Measurements from ENCODE around the gene NGFR. TPM values are rescaled to one million over a fixed set of nuclear protein-coding genes. Genes with fewer than 3 reads are reported as not detected.
A peak's percentile ranks its signal among the peaks of the same experiment; 100 is the strongest.

The NGFR gene
- total RNA-seq, 4 donors from 2014 or later: 3.3 to 19.8 (median 8.2) TPM

DNA sequence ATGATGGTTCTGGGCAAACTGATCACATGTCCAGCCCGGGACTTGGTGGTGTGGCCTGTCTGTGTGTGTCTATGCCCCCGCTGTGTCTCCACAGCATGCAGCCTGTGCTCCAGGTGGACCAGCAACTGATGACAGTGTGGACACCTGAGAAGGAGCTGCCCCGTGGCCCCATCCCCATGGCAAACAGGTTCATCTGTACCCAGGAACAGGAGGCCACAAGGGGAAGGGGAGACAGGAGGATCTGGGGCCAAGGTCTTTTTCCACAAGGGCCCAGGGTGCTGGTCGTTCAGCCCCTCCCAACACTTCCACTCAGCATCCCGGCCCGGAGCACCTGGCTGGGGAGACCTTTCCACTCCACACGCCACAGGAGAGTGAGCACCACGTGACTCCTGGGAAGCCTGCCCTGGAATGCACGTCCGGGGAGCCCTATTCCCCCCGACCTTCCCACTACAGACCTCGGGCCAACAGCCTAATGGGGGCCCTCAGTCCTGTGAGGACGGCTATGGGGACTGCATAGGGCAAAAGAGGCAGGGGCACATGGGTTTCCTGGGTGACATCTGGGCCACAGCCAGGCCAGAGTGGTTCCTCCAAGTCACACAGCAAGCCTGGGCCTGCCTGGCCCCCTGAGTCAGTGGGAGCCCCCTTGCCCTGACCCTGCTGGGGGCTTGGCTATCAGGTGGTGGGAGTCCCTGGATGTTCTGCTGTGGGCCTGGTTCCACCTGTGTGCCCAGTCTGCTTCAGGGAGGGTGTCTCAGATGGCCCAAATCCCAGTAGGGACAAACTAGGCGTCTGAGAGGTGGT lies 59.8 kb downstream of the NGFR start:
- Histone ChIP-seq H3K27me3 (no peaks in the 10 kb centered on the region), H3K36me3 (no peaks in the 10 kb centered on the region), H3K27ac (no peak overlapping the region), H3K4me1 (peaks cover 3 to 8% (median 6%) of the 10 kb centered on the region in 4 donors), H3K9me3 (no peaks in the 10 kb centered on the region), H3K4me3 (no peak overlapping the region)
- in situ Hi-C loops (cut with MboI; ENCODE audit: low pct_ligation_motif_present in 1 of 4, low pct_unique_long_range_greater_than_20kb in 1 of 4, low sequenced_read_pairs in 3 of 4) (loop anchor here (10.0 to 25.0 kb wide), 6 partner anchors 60 to 432 kb away; partner anchors contain the start of genes DLX3 (in 1 of the 4) and NGFR (in 1 of the 4)), intact Hi-C loops (cut with DNase I; ENCODE audit: low total_unique reads) (loop anchor here (2.0 kb wide), 2 partner anchors 60 to 116 kb away; partner anchors contain the start of gene NGFR)
- no peak for DNase-seq
- no peak for TF ChIP-seq POLR2AphosphoS5 (IDR thresholded peaks at IDR 0.05)
- TF ChIP-seq, protein P1, sequence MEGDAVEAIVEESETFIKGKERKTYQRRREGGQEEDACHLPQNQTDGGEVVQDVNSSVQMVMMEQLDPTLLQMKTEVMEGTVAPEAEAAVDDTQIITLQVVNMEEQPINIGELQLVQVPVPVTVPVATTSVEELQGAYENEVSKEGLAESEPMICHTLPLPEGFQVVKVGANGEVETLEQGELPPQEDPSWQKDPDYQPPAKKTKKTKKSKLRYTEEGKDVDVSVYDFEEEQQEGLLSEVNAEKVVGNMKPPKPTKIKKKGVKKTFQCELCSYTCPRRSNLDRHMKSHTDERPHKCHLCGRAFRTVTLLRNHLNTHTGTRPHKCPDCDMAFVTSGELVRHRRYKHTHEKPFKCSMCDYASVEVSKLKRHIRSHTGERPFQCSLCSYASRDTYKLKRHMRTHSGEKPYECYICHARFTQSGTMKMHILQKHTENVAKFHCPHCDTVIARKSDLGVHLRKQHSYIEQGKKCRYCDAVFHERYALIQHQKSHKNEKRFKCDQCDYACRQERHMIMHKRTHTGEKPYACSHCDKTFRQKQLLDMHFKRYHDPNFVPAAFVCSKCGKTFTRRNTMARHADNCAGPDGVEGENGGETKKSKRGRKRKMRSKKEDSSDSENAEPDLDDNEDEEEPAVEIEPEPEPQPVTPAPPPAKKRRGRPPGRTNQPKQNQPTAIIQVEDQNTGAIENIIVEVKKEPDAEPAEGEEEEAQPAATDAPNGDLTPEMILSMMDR (IDR thresholded peaks at IDR 0.05): no peak
- no peak for TF ChIP-seq POLR2A (IDR thresholded peaks at IDR 0.05)
- TF ChIP-seq EP300 (IDR thresholded peaks at IDR 0.05; ENCODE audit: low read depth): no peak
- WGBS, 2 donors (ENCODE audit: low coverage in 1 of 2): 84% methylated on average over 14 of the region's 14 CpGs; no CpG with 5 or more reads in 1 of the 2 donors

DNA sequence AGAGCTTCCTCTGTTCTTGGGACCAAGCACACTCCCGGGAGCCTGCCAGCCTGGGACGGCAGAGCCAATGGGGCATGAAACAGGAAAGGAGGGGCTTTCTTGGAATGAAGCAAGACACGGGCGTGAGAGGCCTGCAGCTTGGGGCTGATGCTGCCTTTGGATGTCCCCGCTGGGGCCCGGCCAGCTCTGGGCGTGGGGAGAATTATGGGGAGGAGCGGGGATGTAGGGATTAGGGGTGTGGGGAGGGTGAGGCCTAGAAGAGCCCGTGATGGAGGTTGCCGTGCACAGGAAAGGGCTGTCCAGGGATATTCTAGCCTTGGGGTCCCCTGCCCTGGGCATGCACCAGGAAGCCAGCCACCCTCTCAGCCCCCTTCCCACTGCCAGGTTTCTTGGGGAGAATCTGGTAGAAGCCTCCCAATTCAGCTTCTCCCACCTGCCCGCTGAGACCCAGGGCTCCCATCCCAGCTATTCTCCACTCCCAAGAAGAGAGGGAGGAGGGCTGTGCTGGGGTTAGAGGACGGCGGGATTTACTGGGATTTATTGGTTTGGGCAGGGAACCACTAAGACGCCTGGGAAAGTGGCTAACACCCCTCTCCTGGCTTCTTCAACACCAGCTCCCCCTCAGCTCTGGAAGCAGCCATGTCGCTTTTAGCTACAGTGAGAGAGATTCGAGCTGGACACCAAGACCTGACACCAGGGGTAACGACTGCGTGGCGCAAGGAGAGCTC lies 60.6 kb downstream of the NGFR start:
- Histone ChIP-seq H3K4me1 (peaks cover 3 to 8% (median 6%) of the 10 kb centered on the region in 4 donors), H3K27ac (no peak overlapping the region), H3K9me3 (no peaks in the 10 kb centered on the region), H3K4me3 (no peak overlapping the region), H3K36me3 (no peaks in the 10 kb centered on the region), H3K27me3 (no peaks in the 10 kb centered on the region)
- TF ChIP-seq EP300 (IDR thresholded peaks at IDR 0.05; ENCODE audit: low read depth) (no peak), POLR2A (IDR thresholded peaks at IDR 0.05) (no peak), POLR2AphosphoS5 (IDR thresholded peaks at IDR 0.05) (no peak)
- TF ChIP-seq, protein P1 (IDR thresholded peaks at IDR 0.05): no peak
- in situ Hi-C loops (cut with MboI; ENCODE audit: low pct_ligation_motif_present in 1 of 4, low pct_unique_long_range_greater_than_20kb in 1 of 4, low sequenced_read_pairs in 3 of 4) (loop anchor here (10.0 to 25.0 kb wide), 6 partner anchors 61 to 432 kb away; partner anchors contain the start of genes DLX3 (in 1 of the 4) and NGFR (in 1 of the 4)), intact Hi-C loops (cut with DNase I; ENCODE audit: low total_unique reads) (loop anchor here (2.0 kb wide), 2 partner anchors 61 to 117 kb away; partner anchors contain the start of gene NGFR)
- DNase-seq: no peak
- 73 to 84% methylated on average over 8 to 19 of the region's 19 CpGs for WGBS, 2 donors (ENCODE audit: low coverage in 1 of 2)

DNA sequence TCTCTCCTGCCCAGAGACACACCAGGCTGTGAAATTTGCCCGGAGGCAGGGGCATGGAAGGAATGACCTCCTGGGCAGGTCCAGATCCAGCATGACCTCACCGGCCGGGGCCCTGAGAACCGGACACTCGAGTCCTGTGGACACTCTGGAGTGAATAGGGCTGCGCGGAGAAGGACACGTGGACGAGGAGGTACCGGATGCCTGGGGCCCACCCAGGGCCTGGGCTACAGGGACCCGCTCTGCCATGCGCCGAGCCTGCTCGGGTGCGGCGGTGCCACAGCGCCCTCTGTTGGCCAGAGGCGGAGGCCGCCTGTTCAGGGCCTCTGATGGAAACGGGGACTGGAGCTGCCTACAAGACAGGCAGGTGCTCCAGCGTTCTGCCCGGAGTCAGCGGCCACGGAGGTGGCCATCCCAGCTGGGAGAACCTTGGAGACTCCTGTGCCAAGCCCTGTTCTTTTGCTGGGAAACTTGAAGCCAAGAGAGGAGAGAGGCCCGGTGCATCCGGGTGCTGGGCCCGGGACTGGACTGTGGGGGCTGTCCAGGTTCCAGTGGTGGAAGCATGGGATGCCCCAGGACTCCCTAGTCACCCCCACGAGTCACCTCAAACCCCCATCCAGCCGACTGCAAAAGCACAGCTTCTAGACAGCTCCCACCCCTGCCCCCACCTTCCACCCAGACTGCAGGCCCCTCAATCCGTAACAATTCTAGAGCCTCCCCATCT lies 61.3 kb downstream of the NGFR start:
- Histone ChIP-seq H3K4me3 (no peak overlapping the region), H3K36me3 (no peaks in the 10 kb centered on the region), H3K27me3 (no peaks in the 10 kb centered on the region), H3K27ac (no peak overlapping the region), H3K4me1 (peaks cover 3 to 8% (median 6%) of the 10 kb centered on the region in 4 donors), H3K9me3 (no peaks in the 10 kb centered on the region)
- in situ Hi-C loops (cut with MboI; ENCODE audit: low pct_ligation_motif_present in 1 of 4, low pct_unique_long_range_greater_than_20kb in 1 of 4, low sequenced_read_pairs in 3 of 4): loop anchor here (10.0 to 25.0 kb wide), 6 partner anchors 62 to 431 kb away; partner anchors contain the start of genes DLX3 (in 1 of the 4) and NGFR (in 1 of the 4)
- intact Hi-C loops (cut with DNase I; ENCODE audit: low total_unique reads): no loop called here
- 17 to 40% methylated on average over 2 to 22 of the region's 30 CpGs for WGBS, 2 donors (ENCODE audit: low coverage in 1 of 2)
- peak; percentile 79 for DNase-seq
- TF ChIP-seq, protein P1 (IDR thresholded peaks at IDR 0.05): peak; percentile 91 to 99 (median 98)
- TF ChIP-seq POLR2AphosphoS5 (IDR thresholded peaks at IDR 0.05) (no peak), POLR2A (IDR thresholded peaks at IDR 0.05) (no peak), EP300 (IDR thresholded peaks at IDR 0.05; ENCODE audit: low read depth) (no peak)

All from transverse colon (tissue), 4 donors.